Muscle layer of colon (tissue), 2 donors: ENCODE results near the gene RNF44.
A peak's percentile ranks its signal among the peaks of the same experiment; 100 is the strongest.

Source experiments
- H3K27ac ChIP-seq: one replicate; pipeline ENCODE4 v1.7.0; 2013; ENCODE audit warnings: low read depth, mild to moderate bottlenecking, low read length, moderate library complexity
- H3K27me3 ChIP-seq, 2 donors: one replicate each; pipeline ENCODE4 v1.7.0; 2013; ENCODE audit warnings: low read length in 2 of 2, mild to moderate bottlenecking in 2 of 2; ENCODE audit not compliant: insufficient read depth in 2 of 2, control insufficient read depth in 1 of 2
- H3K36me3 ChIP-seq: one replicate; pipeline ENCODE4 v1.7.0; 2013; ENCODE audit warnings: mild to moderate bottlenecking, low read length; ENCODE audit not compliant: insufficient read depth
- H3K4me1 ChIP-seq: one replicate; pipeline ENCODE4 v1.7.0; 2013; ENCODE audit warnings: mild to moderate bottlenecking, low read length; ENCODE audit not compliant: insufficient read depth
- H3K4me3 ChIP-seq, 2 donors: one replicate each; pipeline ENCODE4 v1.7.0; 2013; ENCODE audit warnings: low read length in 2 of 2, low read depth in 1 of 2, mild to moderate bottlenecking in 1 of 2, moderate library complexity in 1 of 2
- H3K9ac ChIP-seq: one replicate; pipeline ENCODE4 v1.7.0; 2013; ENCODE audit warnings: low read length
- H3K9me3 ChIP-seq: one replicate; pipeline ENCODE4 v1.7.0; 2013; ENCODE audit warnings: mild to moderate bottlenecking, low read length
- donor health status: abdominal sarcoma.
- donor health status: Adenocarcinoma of cecum.

The RNF44 gene

GRCh38 chr5:176540956-176541337, 3.7 kb upstream of the RNF44 start:
- peaks cover 26% of the 10 kb centered on the region for H3K4me1 ChIP-seq
- no peaks in the 10 kb centered on the region for H3K9me3 ChIP-seq
- H3K4me3 ChIP-seq, result no peak overlapping the region
- no peaks in the 10 kb centered on the region for H3K27me3 ChIP-seq
- H3K9ac ChIP-seq, result no peak overlapping the region
- H3K36me3 ChIP-seq, result no peaks in the 10 kb centered on the region
- H3K27ac ChIP-seq, result no peak overlapping the region

- Histone ChIP-seq H3K9me3 (no peaks in the 10 kb centered on the region), H3K4me1 (peaks cover 31% of the 10 kb centered on the region), H3K27ac (no peak overlapping the region), H3K9ac (no peak overlapping the region), H3K27me3 (no peaks in the 10 kb centered on the region), H3K4me3 (no peak overlapping the region), H3K36me3 (no peaks in the 10 kb centered on the region)
Measured at GRCh38 chr5:176540476-176540899, 3.3 kb upstream of the RNF44 start.

GRCh38 chr5:176538989-176539384, 1.8 kb upstream of the RNF44 start:
- H3K27ac ChIP-seq, result no peak overlapping the region
- H3K4me1 ChIP-seq, result peaks cover 39% of the 10 kb centered on the region

GRCh38 chr5:176538230-176538988, 1.2 kb upstream of the RNF44 start:
- H3K27me3 ChIP-seq, result no peaks in the 10 kb centered on the region
- no peak overlapping the region for H3K9ac ChIP-seq
- H3K4me1 ChIP-seq, result peaks cover 44% of the 10 kb centered on the region
- peak overlapping the region in 1 of 2 donors; percentile 100 for H3K4me3 ChIP-seq
- H3K27ac ChIP-seq, result peak overlapping the region; percentile 95
- H3K9me3 ChIP-seq, result no peaks in the 10 kb centered on the region
- H3K36me3 ChIP-seq, result no peaks in the 10 kb centered on the region

More at GRCh38 chr5:176538989-176539384, 1.8 kb upstream of the RNF44 start:
- Histone ChIP-seq H3K4me3 (no peak overlapping the region), H3K27me3 (no peaks in the 10 kb centered on the region), H3K36me3 (no peaks in the 10 kb centered on the region), H3K9me3 (no peaks in the 10 kb centered on the region), H3K9ac (no peak overlapping the region)

- Histone ChIP-seq H3K9ac (peak overlapping the region; percentile 95), H3K4me1 (peaks cover 52% of the 10 kb centered on the region), H3K27ac (peak overlapping the region; percentile 95), H3K9me3 (no peaks in the 10 kb centered on the region), H3K36me3 (no peaks in the 10 kb centered on the region), H3K4me3 (peak overlapping the region; percentile 82 to 100), H3K27me3 (no peaks in the 10 kb centered on the region)
Measured at GRCh38 chr5:176537554-176538229, 490 bp upstream of the RNF44 start.

GRCh38 chr5:176536132-176536901, 885 bp downstream of the RNF44 start:
- no peaks in the 10 kb centered on the region for H3K9me3 ChIP-seq
- no peaks in the 10 kb centered on the region for H3K27me3 ChIP-seq
- peaks cover 7% of the 10 kb centered on the region for H3K36me3 ChIP-seq
- peak overlapping the region; percentile 87 for H3K9ac ChIP-seq
- peak overlapping the region; percentile 95 for H3K27ac ChIP-seq
- peak overlapping the region; percentile 82 to 100 for H3K4me3 ChIP-seq
- H3K4me1 ChIP-seq, result peaks cover 49% of the 10 kb centered on the region

GRCh38 chr5:176535664-176536131, 1.5 kb downstream of the RNF44 start:
- peaks cover 53% of the 10 kb centered on the region for H3K4me1 ChIP-seq
- peaks cover 12% of the 10 kb centered on the region for H3K36me3 ChIP-seq
- H3K9me3 ChIP-seq, result no peaks in the 10 kb centered on the region
- H3K27ac ChIP-seq, result peak overlapping the region; percentile 95
- peak overlapping the region; percentile 45 to 100 for H3K4me3 ChIP-seq
- H3K9ac ChIP-seq, result peak overlapping the region; percentile 87
- no peaks in the 10 kb centered on the region for H3K27me3 ChIP-seq

- peaks cover 53% of the 10 kb centered on the region for H3K4me1 ChIP-seq
Measured at GRCh38 chr5:176535101-176535663, 2.0 kb downstream of the RNF44 start.

GRCh38 chr5:176534640-176535039, 2.6 kb downstream of the RNF44 start:
- H3K9ac ChIP-seq, result peak overlapping the region; percentile 87
- peaks cover 53% of the 10 kb centered on the region for H3K4me1 ChIP-seq
- peaks cover 14% of the 10 kb centered on the region for H3K36me3 ChIP-seq
- H3K4me3 ChIP-seq, result peak overlapping the region in 1 of 2 donors; percentile 100
- H3K27me3 ChIP-seq, result no peaks in the 10 kb centered on the region
- H3K9me3 ChIP-seq, result no peaks in the 10 kb centered on the region
- peak overlapping the region; percentile 95 for H3K27ac ChIP-seq

More at GRCh38 chr5:176535101-176535663, 2.0 kb downstream of the RNF44 start:
- peak overlapping the region; percentile 45 to 100 for H3K4me3 ChIP-seq
- peaks cover 12% of the 10 kb centered on the region for H3K36me3 ChIP-seq
- H3K27me3 ChIP-seq, result no peaks in the 10 kb centered on the region
- H3K27ac ChIP-seq, result peak overlapping the region; percentile 95
- no peaks in the 10 kb centered on the region for H3K9me3 ChIP-seq
- peak overlapping the region; percentile 87 for H3K9ac ChIP-seq

GRCh38 chr5:176533894-176534611, 3.1 kb downstream of the RNF44 start:
- peak overlapping the region; percentile 87 for H3K9ac ChIP-seq
- H3K9me3 ChIP-seq, result no peaks in the 10 kb centered on the region
- H3K4me1 ChIP-seq, result peaks cover 53% of the 10 kb centered on the region
- H3K27me3 ChIP-seq, result no peaks in the 10 kb centered on the region
- H3K27ac ChIP-seq, result peak overlapping the region; percentile 95
- peak overlapping the region; percentile 16 to 100 for H3K4me3 ChIP-seq
- H3K36me3 ChIP-seq, result peaks cover 20% of the 10 kb centered on the region
